Immature natural killer cell (primary cell): Measurements from ENCODE around the gene SMG6. TPM values are rescaled to one million over a fixed set of nuclear protein-coding genes. Genes with fewer than 3 reads are reported as not detected.

Experiments
- DNase-seq, 3 donors: peaks; one replicate each; pipeline ENCODE4 v3.0.0; 2022; ENCODE audit warnings: mixed read lengths in 1 of 3
- H3K27ac Mint-ChIP-seq, 6 donors: one replicate each; pipeline ENCODE4 v1.8.0; 2020; ENCODE audit warnings: mixed read lengths in 6 of 6, mild to moderate bottlenecking in 5 of 6, inconsistent platforms in 4 of 6, moderate library complexity in 3 of 6
- H3K27me3 Mint-ChIP-seq, 3 donors: one replicate each; pipeline ENCODE4 v1.8.0; 2020 to 2021; ENCODE audit warnings: low read depth in 3 of 3, mild to moderate bottlenecking in 3 of 3, mixed read lengths in 3 of 3, moderate library complexity in 3 of 3, inconsistent platforms in 1 of 3
- H3K36me3 Mint-ChIP-seq, 3 donors: one replicate each; pipeline ENCODE4 v1.8.0; 2020; ENCODE audit warnings: mixed read lengths in 3 of 3, inconsistent platforms in 2 of 3, mild to moderate bottlenecking in 2 of 3
- H3K4me1 Mint-ChIP-seq, 2 donors: one replicate each; pipeline ENCODE4 v1.8.0; 2020; ENCODE audit warnings: inconsistent platforms in 2 of 2, mild to moderate bottlenecking in 2 of 2, mixed read lengths in 2 of 2, moderate library complexity in 1 of 2
- H3K4me3 Mint-ChIP-seq, 5 donors: one replicate each; pipeline ENCODE4 v1.8.0; 2020; ENCODE audit warnings: mild to moderate bottlenecking in 5 of 5, mixed read lengths in 5 of 5, inconsistent platforms in 3 of 5, moderate library complexity in 3 of 5
- H3K9me3 Mint-ChIP-seq, 6 donors: one replicate each; pipeline ENCODE4 v1.8.0; 2020; ENCODE audit warnings: mild to moderate bottlenecking in 6 of 6, mixed read lengths in 6 of 6, inconsistent platforms in 4 of 6, moderate library complexity in 3 of 6
- polyA plus RNA-seq, 3 donors: library from polyadenylated mRNA; unstranded; fragments of 300-500 nt; fragmentation: Illumina TruSeq; gene quantifications; one replicate each; pipeline ENCODE4 v1.2.3, GENCODE V29; 2021

Gene SMG6
- polyA plus RNA-seq, 3 donors from 2014 or later, result 1.6 to 9.8 (median 4.7) TPM

DNA sequence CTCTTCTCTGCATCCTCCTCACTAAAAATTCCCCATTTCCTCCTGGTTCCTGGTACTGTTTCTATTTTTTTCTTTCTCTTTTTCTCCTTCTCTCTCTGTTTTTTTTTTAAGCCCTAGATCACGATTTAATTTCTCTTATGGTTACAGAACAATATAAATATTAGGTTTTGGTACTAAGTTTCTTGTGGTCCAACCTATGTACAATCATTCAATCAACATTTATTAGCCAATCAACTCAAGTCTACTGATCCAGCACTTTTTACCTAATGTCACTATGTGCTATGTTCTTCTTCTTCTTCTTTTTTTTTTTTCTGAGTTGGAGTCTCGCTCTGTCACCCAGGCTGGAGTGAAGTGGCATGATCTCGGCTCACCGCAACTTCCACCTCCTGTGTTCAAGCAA is 291.1 kb downstream of the SMG6 start:
- Mint-ChIP-seq H3K27me3 (peaks cover 2 to 4% (median 3%) of the 10 kb centered on the region in 3 donors), H3K36me3 (no peaks in the 10 kb centered on the region), H3K4me3 (peak overlapping the region in 1 of 5 donors; percentile 51), H3K27ac (peak overlapping the region in 1 of 6 donors; percentile 71), H3K4me1 (peaks cover 0 to 9% of the 10 kb centered on the region in 2 donors), H3K9me3 (no peaks in the 10 kb centered on the region)
- no peak for DNase-seq

DNA sequence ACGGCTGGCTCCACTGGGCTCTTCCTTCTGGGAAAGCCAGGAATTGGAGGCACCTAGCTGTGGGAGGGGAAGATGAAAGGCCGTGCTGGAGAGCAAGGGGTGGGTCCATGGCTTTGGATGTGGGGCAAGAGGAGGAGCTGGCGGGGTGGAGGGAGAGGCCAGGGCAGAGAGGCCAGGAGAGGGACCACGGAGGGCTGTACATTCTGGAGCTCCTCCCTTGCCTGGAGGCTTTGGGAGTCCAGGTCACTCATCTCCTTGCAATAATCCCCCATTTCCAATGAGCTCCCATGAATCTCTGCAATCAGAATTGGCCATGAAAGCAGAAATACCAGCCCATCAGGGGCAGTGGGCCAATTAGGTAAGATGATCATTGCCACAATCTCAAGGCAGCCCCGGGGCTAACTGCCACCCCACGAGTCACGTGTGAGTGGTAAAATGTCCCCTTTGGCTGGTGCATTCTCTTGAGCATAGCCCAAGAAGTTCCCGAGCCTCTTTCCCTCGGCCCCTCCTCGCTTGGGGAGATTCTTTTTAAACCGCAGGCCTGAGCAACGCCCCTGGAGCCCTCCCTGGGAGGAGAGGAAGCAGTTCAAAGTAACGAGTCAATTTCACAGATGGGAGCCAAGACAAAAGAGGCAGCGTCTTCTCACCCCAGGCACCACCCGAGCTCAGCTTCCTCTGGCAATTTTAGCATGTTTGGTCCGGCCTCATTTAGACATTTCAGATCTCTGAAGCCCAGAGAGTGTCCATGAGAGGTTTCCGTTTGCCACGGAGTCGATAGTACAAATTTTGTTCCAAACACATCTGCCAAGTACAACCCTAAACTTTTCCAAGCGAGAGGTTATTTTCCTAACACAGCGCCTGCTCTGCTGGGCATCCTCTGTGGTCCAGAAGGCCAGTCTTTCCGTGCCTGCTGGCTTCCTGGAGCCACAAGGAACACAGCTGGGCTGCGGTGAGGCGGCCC is 291.9 kb downstream of the SMG6 start:
- peak overlapping the region in 3 of 5 donors; percentile 24 to 51 (median 26) for H3K4me3 Mint-ChIP-seq
- no peak for DNase-seq
- peaks cover 2 to 4% (median 3%) of the 10 kb centered on the region in 3 donors for H3K27me3 Mint-ChIP-seq
- peak overlapping the region in 2 of 6 donors; percentile 5 to 55 for H3K27ac Mint-ChIP-seq
- H3K4me1 Mint-ChIP-seq, result peaks cover 0 to 9% of the 10 kb centered on the region in 2 donors
- H3K36me3 Mint-ChIP-seq, result no peaks in the 10 kb centered on the region
- no peaks in the 10 kb centered on the region for H3K9me3 Mint-ChIP-seq

Other genes with a start within 250 kb of the SMG6 start
- 1 to 10 TPM in 2 of 3 donors, under 1 TPM in 1; 0.90 to 5.9 (median 1.2) TPM for gene HIC1, start 248.7 kb downstream of the SMG6 start, polyA plus RNA-seq
- gene SRR, start 165 bp upstream of the SMG6 start, polyA plus RNA-seq, result 10 to 100 TPM in 1 of 3 donors, 1 to 10 TPM in 2; 6.6 to 13.9 (median 8.6) TPM
- 10 to 100 TPM in 1 of 3 donors, 1 to 10 TPM in 2; 8.0 to 17.1 (median 9.5) TPM for gene TSR1, start 32.7 kb upstream of the SMG6 start, polyA plus RNA-seq
- 1 to 10 TPM; 1.6 to 8.9 (median 3.3) TPM for gene SGSM2, start 33.7 kb upstream of the SMG6 start, polyA plus RNA-seq
- 1 to 10 TPM in 1 of 3 donors, under 1 TPM in 2; 0.10 to 1.1 (median 0.64) TPM for gene MNT, start 97.3 kb upstream of the SMG6 start, polyA plus RNA-seq
- gene METTL16, start 208.1 kb upstream of the SMG6 start, polyA plus RNA-seq, result 10 to 100 TPM in 2 of 3 donors, 1 to 10 TPM in 1; 7.9 to 23.8 (median 11.8) TPM